GM18907 (cell line): ENCODE measurements around the gene NPM1.

Experiments
- ATAC-seq: cut with Tn5 transposase; IDR thresholded peaks from one replicate; pipeline ENCODE4 v1.9.1; 2021; ENCODE audit warnings: mild to moderate bottlenecking, moderate library complexity; ENCODE audit not compliant: unreplicated experiment

NPM1 gene

DNA sequence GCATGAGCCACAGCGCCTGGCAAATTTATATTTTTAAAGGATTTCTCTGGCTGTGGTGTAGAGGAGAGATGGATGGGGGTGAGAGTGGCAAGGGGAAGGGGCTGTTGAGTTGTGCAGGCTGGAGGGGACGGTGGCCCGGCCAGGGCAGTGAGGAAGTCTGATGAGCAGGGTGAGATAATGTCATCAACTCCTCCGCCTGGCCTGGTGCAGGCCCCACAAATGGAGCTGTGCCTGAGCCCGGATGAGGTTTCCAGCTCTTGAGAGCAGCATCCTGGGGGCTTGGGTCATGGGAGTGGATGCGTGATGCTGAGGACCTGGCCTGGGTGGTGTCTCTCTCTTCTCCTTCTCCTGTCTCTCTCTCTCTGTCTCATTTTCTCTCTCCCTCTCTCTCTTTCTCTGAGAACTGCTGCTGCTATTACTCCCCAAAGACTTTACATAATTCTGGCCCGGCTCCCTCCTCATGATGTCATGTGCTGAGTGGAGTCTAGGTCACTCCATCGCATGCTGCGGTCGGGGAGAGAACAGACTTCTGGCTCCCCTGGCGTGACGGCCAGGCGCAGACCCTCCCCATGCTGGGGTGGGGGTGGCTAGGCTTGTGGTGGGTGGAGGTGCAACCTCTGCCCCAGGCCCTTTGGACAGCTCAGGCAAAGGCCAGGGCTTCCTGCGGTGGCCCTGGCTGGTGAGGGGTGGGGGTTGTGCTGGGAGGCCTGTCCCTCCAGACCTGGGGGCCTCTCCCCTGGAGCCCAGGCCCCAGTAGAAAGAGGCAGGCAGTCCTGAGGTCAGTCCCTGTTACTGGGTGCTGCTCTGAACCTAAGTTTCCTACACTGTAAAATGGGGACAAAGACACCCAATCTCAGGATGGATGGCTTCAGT, 58.2 kb downstream of the NPM1 start:
- ATAC-seq, result no peak

DNA sequence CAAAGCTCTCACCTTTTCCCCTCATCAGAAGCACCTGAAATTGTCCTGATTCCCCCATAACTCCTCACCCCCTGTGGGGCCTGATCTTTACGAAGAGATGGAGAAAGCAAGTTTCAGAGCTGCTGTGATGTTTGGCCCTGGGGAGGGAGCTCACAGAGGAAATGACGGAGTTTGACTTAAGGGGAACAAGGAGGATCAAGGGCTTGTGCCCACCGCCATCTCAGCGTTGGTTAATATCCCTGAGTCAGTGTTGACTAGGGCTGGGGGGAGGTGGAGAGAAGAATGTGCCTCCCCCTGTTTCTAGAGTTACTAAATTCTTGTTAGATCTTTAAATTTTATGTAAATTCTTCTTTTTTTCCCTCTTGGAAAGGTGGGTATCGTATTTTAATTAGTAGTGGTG, 59.6 kb downstream of the NPM1 start:
- no peak for ATAC-seq

DNA sequence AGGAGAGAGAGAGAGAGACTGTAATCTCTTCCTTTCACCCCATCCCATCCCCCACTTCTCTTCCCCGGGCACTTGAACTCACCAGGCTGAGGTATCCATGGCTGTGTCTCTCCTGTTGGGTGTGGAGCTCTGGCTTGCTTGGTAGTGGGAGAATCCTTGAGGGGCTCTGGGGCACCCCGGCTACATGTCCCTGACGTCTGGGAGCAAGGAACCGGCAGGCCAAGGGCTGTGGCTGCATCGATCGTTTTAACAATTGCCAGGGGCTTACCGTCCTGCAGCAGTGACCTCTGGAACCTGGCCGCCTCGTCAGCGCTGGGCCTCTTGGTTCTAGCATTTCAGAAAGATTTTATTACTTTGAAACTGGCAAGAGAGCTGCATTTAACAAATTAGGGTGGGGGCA, 61.8 kb downstream of the NPM1 start:
- ATAC-seq, result no peak

DNA sequence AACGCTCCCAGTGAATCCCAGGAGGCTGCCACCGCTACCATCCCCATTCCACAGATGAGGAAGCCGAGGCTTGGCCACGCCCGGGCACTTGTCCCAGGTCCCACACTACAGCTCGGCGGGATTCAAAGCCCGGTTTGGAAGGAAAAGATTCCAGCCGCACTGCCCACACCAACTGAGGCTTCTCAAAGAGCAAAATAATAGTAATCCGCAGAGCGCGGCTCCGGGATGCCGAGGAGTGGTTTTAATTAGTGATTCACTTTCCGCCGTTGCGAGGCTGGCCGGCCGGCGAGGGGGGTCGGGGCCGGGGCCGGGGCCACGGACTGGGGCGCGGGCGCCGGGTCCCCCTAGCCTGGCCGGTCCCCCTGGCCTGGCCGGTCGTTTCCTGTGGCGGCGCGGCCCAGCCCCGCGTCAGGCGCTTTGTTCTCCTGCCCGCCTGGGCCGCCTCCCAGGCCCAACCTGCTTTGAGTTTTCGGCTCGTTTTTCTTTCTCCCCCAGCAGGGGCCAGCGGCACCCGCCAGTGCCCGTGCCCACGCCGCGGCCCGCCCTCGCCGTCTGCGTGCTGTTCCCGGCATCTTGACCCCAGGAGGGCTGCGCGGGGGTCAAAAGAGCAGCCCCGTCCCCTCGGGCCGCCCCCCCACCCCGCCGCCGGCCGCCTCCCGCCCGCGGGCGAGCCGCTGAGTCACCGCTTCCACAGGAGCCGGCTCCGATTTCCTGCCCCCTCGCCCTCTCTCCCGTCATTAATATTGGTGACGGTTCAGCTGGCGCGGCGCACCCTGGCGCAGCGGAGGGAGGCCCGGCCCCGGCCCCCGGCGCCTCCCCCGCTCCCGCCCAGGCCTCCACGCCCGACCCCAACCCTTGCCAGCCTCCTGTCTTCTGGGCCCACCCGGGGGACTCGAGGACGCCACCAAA, 63.0 kb downstream of the NPM1 start:
- no peak for ATAC-seq

DNA sequence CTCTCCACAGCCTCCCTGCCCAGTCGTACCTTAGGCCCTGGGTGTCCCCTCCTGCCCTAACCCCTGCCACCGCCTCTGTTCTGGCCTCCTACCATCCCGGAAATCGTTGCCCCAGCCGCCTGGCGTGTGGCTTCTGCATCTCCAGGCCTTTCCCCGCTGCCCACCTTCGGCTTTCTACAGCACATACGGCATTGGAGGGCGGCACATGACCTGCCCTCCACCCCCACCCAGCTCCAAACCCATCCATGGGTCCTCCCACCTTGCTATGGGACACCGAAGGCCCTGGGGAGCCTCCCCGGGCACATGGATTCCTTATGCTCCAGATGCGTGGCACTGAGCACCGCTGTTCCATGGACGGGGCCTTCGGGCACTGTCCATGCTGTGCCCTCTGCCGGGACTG, 63.8 kb downstream of the NPM1 start:
- ATAC-seq, result no peak

DNA sequence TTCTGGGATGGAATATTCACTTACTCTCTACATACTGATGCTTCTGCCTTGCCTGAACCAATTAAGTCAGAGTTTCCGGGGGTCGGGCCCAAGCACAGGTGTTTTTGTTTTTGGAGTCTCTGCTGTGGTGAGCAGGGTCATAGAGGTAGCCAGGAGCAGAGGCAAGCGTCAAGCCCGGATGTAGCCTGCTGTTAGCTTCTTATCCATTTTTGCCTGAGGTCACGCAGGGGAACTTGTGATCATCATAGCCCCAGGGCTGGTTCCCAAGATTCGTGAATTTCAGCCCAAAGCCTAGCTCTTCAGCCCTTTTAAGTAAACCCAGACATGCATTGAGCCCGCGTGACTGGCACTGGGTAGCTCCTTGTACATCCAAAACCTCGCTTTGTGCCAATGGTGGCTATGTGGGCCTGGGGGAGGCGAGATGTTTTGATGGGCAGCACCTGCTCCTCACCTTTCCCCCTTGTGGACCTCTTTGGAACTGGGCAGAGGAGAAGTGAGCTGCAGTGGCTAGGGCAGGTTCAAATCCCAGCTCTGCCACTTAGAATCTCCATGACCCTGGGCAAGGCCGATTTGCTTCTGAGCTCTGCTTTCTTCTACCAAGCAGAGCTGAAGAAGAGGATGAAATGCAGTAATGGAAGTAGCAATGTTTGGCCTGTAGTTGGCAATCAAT, 65.5 kb downstream of the NPM1 start:
- no peak for ATAC-seq

DNA sequence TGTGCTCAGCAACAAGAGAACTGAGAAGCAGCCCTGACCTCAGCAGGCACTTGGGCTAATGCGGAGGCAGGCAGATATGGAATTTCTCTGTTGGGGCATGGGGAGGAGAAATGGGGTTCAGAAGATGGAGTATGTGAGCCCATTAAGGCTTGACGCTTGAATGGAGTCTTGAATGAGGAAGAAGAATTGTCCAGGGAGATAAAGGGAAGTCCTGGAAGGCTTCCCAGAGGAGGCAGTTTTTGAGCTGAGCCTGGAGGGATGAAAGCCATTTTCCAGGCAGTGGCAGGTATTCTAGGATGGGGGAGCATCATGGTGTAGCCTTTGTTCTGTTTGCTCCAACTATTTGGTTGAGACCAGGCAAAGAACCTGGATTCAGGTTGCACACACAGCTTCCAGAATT, 66.3 kb downstream of the NPM1 start:
- ATAC-seq, result no peak

DNA sequence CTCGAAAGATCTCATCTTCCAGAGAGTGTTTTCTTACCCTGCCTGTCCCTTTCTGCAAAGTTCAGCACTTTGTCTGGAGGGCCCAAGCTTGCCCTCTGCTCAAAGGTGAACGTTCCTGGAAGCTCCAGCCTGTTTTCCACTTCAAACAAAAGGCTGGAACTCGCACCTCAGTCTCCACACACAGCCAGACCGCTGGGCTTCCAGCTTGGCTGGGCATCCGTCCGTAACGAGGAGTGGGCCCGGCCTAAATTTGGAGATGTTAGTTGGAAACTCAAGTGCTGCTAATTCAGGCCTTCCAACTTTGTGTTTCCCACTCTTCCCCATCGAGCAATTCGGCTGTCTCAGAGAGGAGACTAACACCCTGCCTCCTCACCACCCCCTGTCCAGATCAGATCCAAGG, 66.9 kb downstream of the NPM1 start:
- ATAC-seq, result no peak

DNA sequence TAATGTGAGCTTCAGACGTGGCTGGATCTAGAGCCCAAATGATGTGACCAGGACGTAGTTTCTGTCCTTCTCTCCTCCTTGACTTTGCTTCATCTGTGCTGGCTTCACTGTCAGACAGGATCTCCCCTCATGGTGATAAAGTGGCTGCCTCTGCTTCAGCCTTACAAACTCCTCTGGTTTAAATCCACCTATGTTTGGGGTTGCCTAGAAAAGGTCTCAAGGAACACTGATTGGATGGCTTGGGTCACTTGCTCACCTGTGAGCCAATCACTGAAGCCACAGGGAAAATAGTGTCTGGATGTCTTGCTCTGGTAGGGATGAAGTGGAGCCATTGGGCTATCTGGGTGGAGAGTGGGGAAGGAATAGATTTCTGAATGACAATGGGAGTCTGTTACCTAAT, 67.9 kb downstream of the NPM1 start:
- ATAC-seq, result no peak

DNA sequence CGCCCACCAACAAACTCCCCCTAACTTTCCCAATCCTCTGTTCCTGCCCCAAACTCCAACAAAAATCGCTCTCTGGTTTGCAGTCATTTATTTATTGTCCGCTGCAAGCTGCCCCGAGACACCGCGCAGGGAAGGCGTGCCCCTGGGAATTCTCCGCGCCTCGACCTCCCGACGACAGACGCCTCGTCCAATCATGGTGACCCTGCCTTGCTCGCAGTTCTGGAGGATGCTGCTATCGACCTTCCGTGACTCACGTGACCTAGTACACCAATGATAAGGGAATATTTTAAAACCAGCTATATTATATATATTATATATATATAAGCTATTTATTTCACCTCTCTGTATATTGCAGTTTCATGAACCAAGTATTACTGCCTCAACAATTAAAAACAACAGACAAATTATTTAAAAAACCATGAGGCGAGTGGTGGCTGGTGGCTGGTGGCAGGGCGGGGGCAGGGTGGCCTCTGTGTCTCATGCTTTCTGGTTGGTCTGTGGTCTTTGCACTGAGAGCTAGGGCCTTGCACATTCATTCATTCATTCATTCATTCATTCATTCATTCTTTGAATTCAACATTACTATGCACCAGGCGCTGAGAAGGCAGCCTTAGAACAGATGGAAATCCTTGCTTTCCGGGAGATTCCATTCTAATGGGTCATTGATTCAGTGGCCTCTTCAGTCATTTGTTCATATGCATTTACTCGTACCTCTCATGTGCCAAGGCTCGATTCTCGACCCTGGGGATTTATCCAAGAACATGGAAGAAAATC, 69.7 kb downstream of the NPM1 start:
- ATAC-seq, result no peak

DNA sequence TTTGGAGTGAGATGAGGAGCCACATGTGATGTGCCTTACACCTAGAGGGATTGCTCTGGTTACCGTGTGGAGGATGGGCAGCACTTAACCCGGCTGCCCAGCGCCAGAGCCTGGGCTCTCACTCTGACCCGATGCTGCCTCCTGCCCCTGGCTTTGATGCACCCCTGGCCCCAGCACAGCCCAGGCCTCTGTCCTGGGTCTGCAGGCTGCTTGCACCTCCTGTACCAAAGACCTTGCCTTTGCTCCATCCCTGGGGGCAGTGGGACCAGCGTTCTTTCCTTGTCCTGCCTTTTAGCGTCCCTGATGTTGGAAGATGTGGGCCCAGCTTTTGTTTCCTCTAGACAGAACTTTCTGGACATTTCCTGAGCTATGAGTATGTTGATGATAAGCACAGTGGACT, 72.2 kb downstream of the NPM1 start:
- ATAC-seq, result no peak
